ENCODE measurements around the gene DAB1.

DAB1 gene

GRCh38 chr1:57404884-57405283, 19.0 kb downstream of the DAB1 start:
- ATAC-seq (replicated peaks; ENCODE audit: extremely low read depth, poor library complexity, severe bottlenecking), result no peak

GRCh38 chr1:57403201-57403600, 20.7 kb downstream of the DAB1 start:
- H3K27ac Mint-ChIP-seq (ENCODE audit: low read depth), result no peak overlapping the region
- ATAC-seq (replicated peaks; ENCODE audit: extremely low read depth, poor library complexity, severe bottlenecking), result no peak
- H3K4me1 Mint-ChIP-seq, result no peaks in the 10 kb centered on the region

More at GRCh38 chr1:57404884-57405283, 19.0 kb downstream of the DAB1 start:
- Mint-ChIP-seq H3K27ac (ENCODE audit: low read depth) (no peak overlapping the region), H3K36me3 (ENCODE audit: insufficient read depth) (no peaks in the 10 kb centered on the region), H3K4me1 (no peaks in the 10 kb centered on the region), H3K27me3 (peaks cover 6% of the 10 kb centered on the region), H3K4me3 (no peak overlapping the region), H3K9me3 (peaks cover 10% of the 10 kb centered on the region)
- DNase-seq (ENCODE audit: low spot score in 2 of 2), result no peak

GRCh38 chr1:57401671-57402070, 22.2 kb downstream of the DAB1 start:
- Mint-ChIP-seq H3K9me3 (peaks cover 4% of the 10 kb centered on the region), H3K27ac (ENCODE audit: low read depth) (no peak overlapping the region), H3K4me1 (no peaks in the 10 kb centered on the region), H3K4me3 (no peak overlapping the region), H3K36me3 (ENCODE audit: insufficient read depth) (no peaks in the 10 kb centered on the region), H3K27me3 (peaks cover 6% of the 10 kb centered on the region)
- ATAC-seq (replicated peaks; ENCODE audit: extremely low read depth, poor library complexity, severe bottlenecking) (no peak), DNase-seq (ENCODE audit: low spot score in 2 of 2) (no peak)

More at GRCh38 chr1:57403201-57403600, 20.7 kb downstream of the DAB1 start:
- Mint-ChIP-seq H3K27me3 (peaks cover 6% of the 10 kb centered on the region), H3K4me3 (no peak overlapping the region), H3K36me3 (ENCODE audit: insufficient read depth) (no peaks in the 10 kb centered on the region), H3K9me3 (peaks cover 4% of the 10 kb centered on the region)
- no peak for DNase-seq (ENCODE audit: low spot score in 2 of 2)

GRCh38 chr1:57400048-57400447, 23.8 kb downstream of the DAB1 start:
- Mint-ChIP-seq H3K4me3 (no peak overlapping the region), H3K36me3 (ENCODE audit: insufficient read depth) (no peaks in the 10 kb centered on the region), H3K27me3 (peaks cover 6% of the 10 kb centered on the region), H3K9me3 (no peaks in the 10 kb centered on the region), H3K27ac (ENCODE audit: low read depth) (no peak overlapping the region), H3K4me1 (no peaks in the 10 kb centered on the region)
- ATAC-seq (replicated peaks; ENCODE audit: extremely low read depth, poor library complexity, severe bottlenecking) (no peak), DNase-seq (ENCODE audit: low spot score in 2 of 2) (no peak)

- Mint-ChIP-seq H3K27me3 (peaks cover 15% of the 10 kb centered on the region), H3K4me3 (no peak overlapping the region)
- ATAC-seq (replicated peaks; ENCODE audit: extremely low read depth, poor library complexity, severe bottlenecking), result no peak
Observed at GRCh38 chr1:57393058-57393584, 30.7 kb downstream of the DAB1 start.

GRCh38 chr1:57385336-57385735, 38.5 kb downstream of the DAB1 start:
- Mint-ChIP-seq H3K4me3 (no peak overlapping the region), H3K27ac (ENCODE audit: low read depth) (no peak overlapping the region), H3K27me3 (peaks cover 4% of the 10 kb centered on the region), H3K4me1 (no peaks in the 10 kb centered on the region), H3K36me3 (ENCODE audit: insufficient read depth) (no peaks in the 10 kb centered on the region), H3K9me3 (peaks cover 11% of the 10 kb centered on the region)
- ATAC-seq (replicated peaks; ENCODE audit: extremely low read depth, poor library complexity, severe bottlenecking), result no peak
- no peak for DNase-seq (ENCODE audit: low spot score in 2 of 2)

More at GRCh38 chr1:57393058-57393584, 30.7 kb downstream of the DAB1 start:
- H3K9me3 Mint-ChIP-seq, result peaks cover 6% of the 10 kb centered on the region
- H3K36me3 Mint-ChIP-seq (ENCODE audit: insufficient read depth), result no peaks in the 10 kb centered on the region
- H3K27ac Mint-ChIP-seq (ENCODE audit: low read depth), result no peak overlapping the region
- no peaks in the 10 kb centered on the region for H3K4me1 Mint-ChIP-seq
- DNase-seq (ENCODE audit: low spot score in 2 of 2), result no peak

GRCh38 chr1:57384901-57385300, 39.0 kb downstream of the DAB1 start:
- Mint-ChIP-seq H3K4me3 (no peak overlapping the region), H3K9me3 (peaks cover 11% of the 10 kb centered on the region), H3K27ac (ENCODE audit: low read depth) (no peak overlapping the region), H3K36me3 (ENCODE audit: insufficient read depth) (no peaks in the 10 kb centered on the region), H3K4me1 (no peaks in the 10 kb centered on the region), H3K27me3 (no peaks in the 10 kb centered on the region)
- ATAC-seq (replicated peaks; ENCODE audit: extremely low read depth, poor library complexity, severe bottlenecking) (no peak), DNase-seq (ENCODE audit: low spot score in 2 of 2) (no peak)

- Mint-ChIP-seq H3K36me3 (ENCODE audit: insufficient read depth) (no peaks in the 10 kb centered on the region), H3K9me3 (peaks cover 11% of the 10 kb centered on the region), H3K4me3 (no peak overlapping the region), H3K27ac (ENCODE audit: low read depth) (no peak overlapping the region), H3K27me3 (no peaks in the 10 kb centered on the region), H3K4me1 (no peaks in the 10 kb centered on the region)
- no peak for DNase-seq (ENCODE audit: low spot score in 2 of 2)
- ATAC-seq (replicated peaks; ENCODE audit: extremely low read depth, poor library complexity, severe bottlenecking), result no peak
Observed at GRCh38 chr1:57384284-57384683, 39.6 kb downstream of the DAB1 start.

- no peak overlapping the region for H3K27ac Mint-ChIP-seq (ENCODE audit: low read depth)
- H3K36me3 Mint-ChIP-seq (ENCODE audit: insufficient read depth), result no peaks in the 10 kb centered on the region
Observed at GRCh38 chr1:57381871-57382270, 42.0 kb downstream of the DAB1 start.

GRCh38 chr1:57381426-57381825, 42.4 kb downstream of the DAB1 start:
- Mint-ChIP-seq H3K27me3 (peaks cover under 1% of the 10 kb centered on the region), H3K4me3 (no peak overlapping the region), H3K36me3 (ENCODE audit: insufficient read depth) (no peaks in the 10 kb centered on the region), H3K4me1 (no peaks in the 10 kb centered on the region), H3K27ac (ENCODE audit: low read depth) (no peak overlapping the region), H3K9me3 (peaks cover 5% of the 10 kb centered on the region)
- ATAC-seq (replicated peaks; ENCODE audit: extremely low read depth, poor library complexity, severe bottlenecking), result no peak
- no peak for DNase-seq (ENCODE audit: low spot score in 2 of 2)

More at GRCh38 chr1:57381871-57382270, 42.0 kb downstream of the DAB1 start:
- ATAC-seq (replicated peaks; ENCODE audit: extremely low read depth, poor library complexity, severe bottlenecking) (no peak), DNase-seq (ENCODE audit: low spot score in 2 of 2) (no peak)
- peaks cover 5% of the 10 kb centered on the region for H3K9me3 Mint-ChIP-seq
- H3K27me3 Mint-ChIP-seq, result no peaks in the 10 kb centered on the region
- H3K4me3 Mint-ChIP-seq, result no peak overlapping the region
- H3K4me1 Mint-ChIP-seq, result no peaks in the 10 kb centered on the region

DNA sequence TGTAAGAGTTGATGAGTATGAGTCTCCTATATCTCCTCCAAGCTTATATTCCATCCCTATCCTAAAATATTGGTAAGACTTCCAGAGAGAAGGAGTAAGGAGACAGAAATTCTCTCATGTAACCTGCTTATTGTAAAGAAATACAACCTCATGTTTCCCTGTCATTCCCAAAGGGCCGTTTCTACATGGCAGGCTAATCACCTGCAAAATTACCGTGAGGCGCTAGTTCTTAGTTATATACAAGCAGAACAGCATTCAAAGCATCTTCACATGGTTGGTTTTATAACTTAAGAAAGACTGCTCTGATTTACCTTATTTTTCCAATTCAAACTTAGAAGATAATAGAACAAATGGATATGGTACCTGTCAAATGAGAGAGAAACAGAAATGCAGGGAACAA, 42.9 kb downstream of the DAB1 start:
- no peak for DNase-seq (ENCODE audit: low spot score in 2 of 2)
- Mint-ChIP-seq H3K27me3 (peaks cover 5% of the 10 kb centered on the region), H3K27ac (ENCODE audit: low read depth) (no peak overlapping the region), H3K9me3 (peaks cover 5% of the 10 kb centered on the region), H3K36me3 (ENCODE audit: insufficient read depth) (no peaks in the 10 kb centered on the region), H3K4me3 (no peak overlapping the region), H3K4me1 (no peaks in the 10 kb centered on the region)
- ATAC-seq (replicated peaks; ENCODE audit: extremely low read depth, poor library complexity, severe bottlenecking), result no peak

GRCh38 chr1:57378534-57378933, 45.3 kb downstream of the DAB1 start:
- Mint-ChIP-seq H3K27me3 (peaks cover 8% of the 10 kb centered on the region), H3K4me1 (no peaks in the 10 kb centered on the region), H3K4me3 (no peak overlapping the region), H3K27ac (ENCODE audit: low read depth) (no peak overlapping the region), H3K36me3 (ENCODE audit: insufficient read depth) (peaks cover 2% of the 10 kb centered on the region), H3K9me3 (no peaks in the 10 kb centered on the region)
- DNase-seq (ENCODE audit: low spot score in 2 of 2), result no peak
- no peak for ATAC-seq (replicated peaks; ENCODE audit: extremely low read depth, poor library complexity, severe bottlenecking)

GRCh38 chr1:57377339-57378139, 46.3 kb downstream of the DAB1 start:
- Mint-ChIP-seq H3K9me3 (no peaks in the 10 kb centered on the region), H3K27me3 (peaks cover 8% of the 10 kb centered on the region), H3K4me3 (no peak overlapping the region), H3K36me3 (ENCODE audit: insufficient read depth) (peaks cover 2% of the 10 kb centered on the region), H3K27ac (ENCODE audit: low read depth) (no peak overlapping the region), H3K4me1 (no peaks in the 10 kb centered on the region)
- no peak for DNase-seq (ENCODE audit: low spot score in 2 of 2)
- no peak for ATAC-seq (replicated peaks; ENCODE audit: extremely low read depth, poor library complexity, severe bottlenecking)

Measured in central memory CD8-positive, alpha-beta T cell (primary cell).